GM12865 (cell line): ENCODE results near the gene NDC80.
A peak's percentile ranks its signal among the peaks of the same experiment; 100 is the strongest.
"Not testable (repeated sequence)": the region's sequence is repeated elsewhere in the genome, so short reads cannot be mapped to it uniquely, and the experiment has no call there.

ENCODE experiments used
- DNase-seq: peaks from one replicate; pipeline ENCODE4 v3.0.0; 2010; ENCODE audit warnings: low read depth
- H3K4me3 ChIP-seq: 2 replicates; pipeline ENCODE4 v1.5.1; 2011; ENCODE audit warnings: mild to moderate bottlenecking, low read depth, low read length, control low read depth
- CTCF ChIP-seq: IDR thresholded peaks from 2 replicates; pipeline ENCODE4 v1.5.1; 2011; ENCODE audit warnings: low read length, control low read depth, low read depth, inconsistent platforms; ENCODE audit not compliant: insufficient read depth; ENCODE audit errors: missing control alignments

The NDC80 gene

DNA sequence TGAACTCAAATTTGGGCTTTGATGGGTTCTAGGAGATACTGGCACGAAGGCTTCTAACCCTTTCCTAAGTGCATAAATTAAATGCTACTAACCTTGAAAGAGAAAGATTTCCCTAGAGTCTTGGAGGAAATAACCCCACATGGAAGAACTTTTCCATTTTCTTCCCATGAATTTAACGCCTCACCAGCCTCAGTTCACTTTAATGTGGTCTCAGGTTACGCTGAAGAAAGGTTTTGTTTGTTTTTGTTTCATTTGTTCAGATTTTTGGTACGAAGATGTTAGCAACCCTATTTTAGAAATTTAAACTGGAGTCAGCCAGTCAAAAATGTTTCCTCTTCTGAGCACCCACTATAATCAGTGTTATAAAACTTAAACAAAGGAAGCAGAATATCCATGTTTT, 30.8 kb upstream of the NDC80 start:
- no peak for TF ChIP-seq CTCF
- H3K4me3 ChIP-seq, result no peak overlapping the region
- DNase-seq, result no peak

DNA sequence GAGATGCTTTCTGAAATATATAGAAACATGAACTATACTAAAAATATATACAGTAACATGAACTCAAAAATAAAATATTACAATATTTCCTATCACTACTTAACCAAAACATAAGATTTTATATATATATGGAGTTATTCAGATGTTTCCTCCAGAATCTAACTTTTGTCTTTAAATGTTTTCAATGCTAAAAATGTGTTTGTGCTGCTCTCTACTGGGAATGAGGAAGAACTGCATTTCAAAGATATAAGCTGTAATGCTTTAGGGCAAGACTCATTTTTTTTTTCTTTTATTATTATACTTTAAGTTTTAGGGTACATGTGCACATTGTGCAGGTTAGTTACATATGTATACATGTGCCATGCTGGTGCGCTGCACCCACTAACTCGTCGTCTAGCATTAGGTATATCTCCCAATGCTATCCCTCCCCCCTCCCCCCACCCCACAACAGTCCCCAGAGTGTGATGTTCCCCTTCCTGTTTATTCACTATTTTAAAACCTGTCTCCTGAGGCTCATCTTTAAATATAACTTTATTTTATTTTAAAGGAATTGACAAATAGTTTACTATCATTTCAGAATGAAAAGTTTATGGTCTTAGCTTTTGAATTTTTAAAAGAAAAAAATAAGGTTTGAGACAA, 29.3 kb upstream of the NDC80 start:
- DNase-seq, result peak; percentile 36
- peak; percentile 52 for TF ChIP-seq CTCF
- not testable (repeated sequence) for H3K4me3 ChIP-seq

- no peak for TF ChIP-seq CTCF
- no peak overlapping the region for H3K4me3 ChIP-seq
- no peak for DNase-seq
Measured at GRCh38 chr18:2545155-2545554, 26.2 kb upstream of the NDC80 start.

DNA sequence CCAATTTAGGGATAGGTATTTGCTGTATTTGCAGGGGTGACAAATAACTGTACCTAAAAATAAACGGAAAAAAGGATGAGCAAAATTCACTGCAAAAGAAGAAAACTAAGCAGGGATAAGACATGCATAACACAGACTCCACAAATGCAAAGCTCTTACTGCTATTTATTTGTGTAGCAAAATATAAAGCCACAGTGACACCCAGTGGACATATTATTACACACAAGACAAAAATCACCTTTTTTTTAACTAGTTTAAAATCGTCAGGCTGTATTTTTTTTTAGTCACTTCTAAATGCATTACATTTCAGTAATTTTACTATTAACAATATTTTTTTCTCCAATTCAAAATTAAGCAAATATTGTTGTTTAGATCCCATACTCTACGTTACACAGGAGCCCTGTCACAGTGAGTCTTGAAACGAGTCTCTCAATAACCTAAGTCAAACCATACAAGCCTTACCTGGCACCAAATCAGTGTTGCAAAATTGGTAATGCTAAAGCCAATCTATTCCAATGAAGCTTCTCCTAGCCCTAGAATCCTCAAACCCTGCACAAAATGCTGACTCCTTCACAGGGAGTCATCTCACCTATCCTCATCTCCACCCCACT, 23.8 kb upstream of the NDC80 start:
- no peak overlapping the region for H3K4me3 ChIP-seq
- DNase-seq, result peak; percentile 62
- peak; percentile 39 for TF ChIP-seq CTCF

DNA sequence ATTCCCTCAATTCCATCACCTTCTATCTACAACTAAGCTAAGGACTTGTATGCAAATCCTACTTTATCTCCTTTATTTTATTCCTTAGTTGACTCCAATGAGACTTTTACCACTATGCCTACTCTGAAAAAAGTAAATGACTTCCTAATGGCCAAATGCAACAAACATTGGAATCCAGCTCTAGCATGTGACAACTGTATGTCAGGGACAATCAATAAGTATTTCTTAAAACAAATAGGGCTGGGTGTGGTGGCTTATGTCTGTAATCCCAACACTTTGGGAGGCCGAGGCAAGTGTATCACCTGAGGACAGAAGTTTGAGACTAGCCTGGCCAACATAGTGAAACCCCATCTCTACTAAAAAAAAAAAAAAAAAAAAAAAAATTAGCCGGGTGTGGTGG, 21.9 kb upstream of the NDC80 start:
- no peak for DNase-seq
- no peak overlapping the region for H3K4me3 ChIP-seq
- no peak for TF ChIP-seq CTCF

DNA sequence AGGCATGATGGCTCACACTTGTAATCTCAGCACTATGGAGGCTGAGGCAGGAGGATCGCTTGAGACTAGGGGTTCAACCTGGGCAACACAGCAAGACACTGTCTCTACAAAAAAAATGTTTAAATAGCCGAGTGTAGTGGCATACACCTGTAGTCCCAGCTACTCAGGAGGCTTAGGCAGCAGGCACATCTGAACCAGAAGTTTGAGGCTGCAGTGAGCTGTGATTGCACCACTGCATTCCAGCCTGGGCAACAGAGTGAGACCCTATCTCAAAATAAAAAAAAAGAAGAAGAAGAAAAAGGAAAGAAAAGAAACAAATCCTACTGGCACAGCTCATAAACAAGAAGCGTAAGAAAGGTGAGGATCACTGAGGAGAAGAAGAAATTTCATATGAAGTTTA, 19.9 kb upstream of the NDC80 start:
- no peak for DNase-seq
- TF ChIP-seq CTCF, result no peak
- H3K4me3 ChIP-seq, result no peak overlapping the region

- no peak for TF ChIP-seq CTCF
- H3K4me3 ChIP-seq, result no peak overlapping the region
- no peak for DNase-seq
Measured at GRCh38 chr18:2554696-2555095, 16.7 kb upstream of the NDC80 start.
